GM19023 (cell line): ENCODE measurements around the gene EXOC4.

ENCODE experiments used
- ATAC-seq: cut with Tn5 transposase; IDR thresholded peaks from one replicate; pipeline ENCODE4 v1.9.1; 2021; ENCODE audit warnings: mild to moderate bottlenecking, moderate library complexity; ENCODE audit not compliant: unreplicated experiment

EXOC4 gene

GRCh38 chr7:134004829-134005505 is 752.1 kb downstream of the EXOC4 start:
- ATAC-seq, result no peak

GRCh38 chr7:134009314-134010110 is 756.6 kb downstream of the EXOC4 start:
- ATAC-seq, result no peak

GRCh38 chr7:134013249-134013648 is 760.4 kb downstream of the EXOC4 start:
- no peak for ATAC-seq

GRCh38 chr7:134014935-134015334 is 762.1 kb downstream of the EXOC4 start:
- no peak for ATAC-seq

- no peak for ATAC-seq
These were observed 763.5 kb downstream of the EXOC4 start for GRCh38 chr7:134016223-134016941.

GRCh38 chr7:134016942-134017303 is 764.0 kb downstream of the EXOC4 start:
- no peak for ATAC-seq

- no peak for ATAC-seq
These were observed 765.4 kb downstream of the EXOC4 start for GRCh38 chr7:134018306-134018705.

- no peak for ATAC-seq
These were observed 766.4 kb downstream of the EXOC4 start for GRCh38 chr7:134019251-134019650.

GRCh38 chr7:134021836-134022235 is 769.0 kb downstream of the EXOC4 start:
- no peak for ATAC-seq

GRCh38 chr7:134022286-134022911 is 769.5 kb downstream of the EXOC4 start:
- no peak for ATAC-seq

GRCh38 chr7:134024739-134025138 is 771.9 kb downstream of the EXOC4 start:
- no peak for ATAC-seq

- no peak for ATAC-seq
These were observed 776.0 kb downstream of the EXOC4 start for GRCh38 chr7:134028853-134029252.

- ATAC-seq, result no peak
These were observed 776.9 kb downstream of the EXOC4 start for GRCh38 chr7:134029743-134030142.

- ATAC-seq, result no peak
These were observed 777.6 kb downstream of the EXOC4 start for GRCh38 chr7:134030460-134030865.

GRCh38 chr7:134031835-134032617 is 779.1 kb downstream of the EXOC4 start:
- ATAC-seq, result no peak

GRCh38 chr7:134034652-134035051 is 781.8 kb downstream of the EXOC4 start:
- ATAC-seq, result no peak

GRCh38 chr7:134037991-134038390 is 785.1 kb downstream of the EXOC4 start:
- ATAC-seq, result no peak

- no peak for ATAC-seq
These were observed 788.1 kb downstream of the EXOC4 start for GRCh38 chr7:134040988-134041387.

- ATAC-seq, result no peak
These were observed 788.6 kb downstream of the EXOC4 start for GRCh38 chr7:134041477-134041876.

- ATAC-seq, result no peak
These were observed 789.4 kb downstream of the EXOC4 start for GRCh38 chr7:134042307-134042706.

GRCh38 chr7:134044682-134045081 is 791.8 kb downstream of the EXOC4 start:
- no peak for ATAC-seq
